Calu3 (cell line): ENCODE measurements around the gene TRIM10. TPM values are rescaled to one million over a fixed set of nuclear protein-coding genes. Genes with fewer than 3 reads are reported as not detected.

ENCODE experiments used
- BruUV-seq: library from RNA; stranded (reverse); fragments of 400-500 nt; replicated peaks from 2 replicates; lab custom pipeline; 2021; lab: Mats Ljungman, UMichigan
- CTCF ChIA-PET: fragments of 300-600 bp; sonication (Branson Sonifier 250); formaldehyde crosslinking; loops from one replicate; lab custom pipeline; 2022; ENCODE audit warnings: antibody characterized with exemption; lab: Charles Lee
- DNase-seq: peaks from one replicate; pipeline ENCODE4 v3.0.0; 2022
- H3K27ac Mint-ChIP-seq: one replicate; pipeline ENCODE4 v1.8.0; 2022; ENCODE audit warnings: mixed read lengths; ENCODE audit not compliant: unreplicated experiment
- H3K27me3 Mint-ChIP-seq: one replicate; pipeline ENCODE4 v1.8.0; 2022; ENCODE audit warnings: mixed read lengths; ENCODE audit not compliant: unreplicated experiment
- H3K36me3 Mint-ChIP-seq: one replicate; pipeline ENCODE4 v1.8.0; 2022; ENCODE audit warnings: mild to moderate bottlenecking, moderate library complexity, mixed read lengths; ENCODE audit not compliant: insufficient read depth, unreplicated experiment
- H3K4me1 Mint-ChIP-seq: one replicate; pipeline ENCODE4 v1.8.0; 2022; ENCODE audit warnings: mild to moderate bottlenecking, low read depth, mixed read lengths; ENCODE audit not compliant: unreplicated experiment
- H3K4me3 Mint-ChIP-seq: one replicate; pipeline ENCODE4 v1.8.0; 2022; ENCODE audit warnings: mild to moderate bottlenecking, low read depth, moderate library complexity, mixed read lengths; ENCODE audit not compliant: unreplicated experiment
- H3K9me3 Mint-ChIP-seq: one replicate; pipeline ENCODE4 v1.8.0; 2022; ENCODE audit warnings: low read depth, mixed read lengths; ENCODE audit not compliant: unreplicated experiment
- CTCF ChIP-seq: fragments of 200-600 bp; IDR thresholded peaks from one replicate; pipeline ENCODE4 v1.8.0; 2022; ENCODE audit warnings: antibody characterized with exemption; ENCODE audit not compliant: unreplicated experiment
- intact Hi-C: fragments of 100-400 bp; cut with micrococcal nuclease; formaldehyde crosslinking; loops from one replicate; pipeline ENCODE4 v1.10.0; 2022; ENCODE audit not compliant: unreplicated experiment
- total RNA-seq: library from RNA; stranded (reverse); gene quantifications from 2 replicates; pipeline ENCODE4 v1.2.3, GENCODE V29; 2022

Gene TRIM10
- total RNA-seq, 1 experiment from 2014 or later: 1.8 TPM

DNA sequence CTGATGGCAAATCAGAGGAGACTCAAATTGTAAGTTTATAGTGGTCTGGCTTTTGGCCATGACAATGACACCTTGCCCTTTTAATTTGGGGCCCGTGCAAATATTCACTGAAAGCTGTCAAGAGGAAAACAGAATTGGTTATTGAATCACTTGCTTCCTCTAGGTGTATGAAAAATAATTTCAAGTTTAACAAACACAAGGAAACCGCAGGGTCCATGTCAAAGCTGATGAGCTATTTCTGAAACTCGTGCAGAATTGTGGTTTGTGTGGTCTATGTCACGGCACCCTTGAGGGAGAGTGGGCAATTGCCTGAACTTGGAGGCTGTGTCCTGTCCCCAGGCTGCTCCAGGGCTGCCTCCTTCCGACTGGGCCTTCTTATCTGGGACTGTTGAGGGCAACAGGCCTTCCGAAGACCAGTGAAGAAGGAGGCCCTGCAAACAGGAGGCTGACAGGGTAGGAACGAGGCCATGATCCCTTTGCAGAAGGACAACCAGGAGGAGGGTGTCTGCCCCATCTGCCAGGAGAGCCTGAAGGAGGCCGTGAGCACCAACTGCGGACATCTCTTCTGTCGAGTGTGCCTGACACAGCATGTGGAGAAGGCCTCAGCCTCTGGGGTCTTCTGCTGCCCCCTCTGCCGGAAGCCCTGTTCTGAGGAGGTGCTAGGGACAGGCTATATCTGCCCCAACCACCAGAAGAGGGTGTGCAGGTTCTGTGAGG lies 24.3 kb downstream of the TRIM10 start:
- Mint-ChIP-seq H3K27ac (no peak overlapping the region), H3K4me1 (peaks cover 21% of the 10 kb centered on the region), H3K36me3 (no peaks in the 10 kb centered on the region), H3K4me3 (no peak overlapping the region), H3K27me3 (no peaks in the 10 kb centered on the region), H3K9me3 (no peaks in the 10 kb centered on the region)
- no peak for TF ChIP-seq CTCF
- intact Hi-C loops: no loop called here
- CTCF ChIA-PET: interaction anchor here (1.8 kb wide), 1 partner anchor 18 kb away, joined by 6 read pairs; no protein-coding TSS in a partner anchor
- BruUV-seq: no TSS peak
- DNase-seq: no peak

DNA sequence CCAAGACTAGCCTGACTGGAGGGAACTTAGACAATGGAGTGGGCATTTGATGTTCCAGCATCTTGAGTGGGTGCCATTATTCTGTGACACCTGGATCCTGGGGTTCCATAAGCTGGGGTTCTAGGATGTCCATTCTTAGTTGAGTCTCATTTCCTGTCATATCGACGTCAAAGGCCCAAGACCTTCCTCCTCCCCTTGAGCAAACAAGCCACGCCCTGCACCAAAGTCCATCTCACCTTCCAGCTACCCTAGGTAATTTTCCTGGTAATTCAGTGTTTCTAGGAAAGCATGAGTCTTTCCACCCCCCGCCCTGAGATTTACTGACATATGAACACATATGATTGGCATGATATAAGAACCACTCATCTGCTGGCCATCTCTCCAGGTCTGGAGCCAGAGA lies 25.3 kb downstream of the TRIM10 start, which contains the start of gene TRIM40:
Gene TRIM40 (plus strand): TSS at position 384 of the 400 bp plus-strand sequence. CDS start 897 bp downstream, outside the sequence.
- no peaks in the 10 kb centered on the region for H3K27me3 Mint-ChIP-seq
- peak; percentile 53 for DNase-seq

DNA sequence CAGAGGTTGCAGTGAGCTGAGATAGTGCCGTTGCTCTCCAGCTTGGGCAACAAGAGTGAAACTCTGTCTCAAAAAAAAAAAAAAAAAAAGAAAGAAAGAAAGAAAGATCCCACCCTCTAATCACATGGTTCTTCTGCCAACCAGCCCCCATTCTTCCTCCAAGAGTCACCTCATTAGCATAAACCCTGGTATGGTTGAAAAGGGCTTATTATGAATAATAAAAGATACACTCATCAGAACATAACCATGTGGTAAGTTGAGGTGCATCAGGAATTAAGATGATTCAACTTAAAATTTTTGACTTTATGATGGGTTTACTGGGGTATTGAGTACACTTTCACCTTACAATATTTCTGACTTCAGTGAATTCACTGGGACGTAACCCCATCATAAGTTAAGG lies 25.9 kb downstream of the TRIM10 start:
- CTCF ChIA-PET: interaction anchor here (1.0 to 1.8 kb wide), 3 partner anchors 20 to 75 kb away, joined by 3 to 6 read pairs (median 3); partner anchors contain the start of gene POLR1H
- no peaks in the 10 kb centered on the region for H3K9me3 Mint-ChIP-seq
- no peak overlapping the region for H3K4me3 Mint-ChIP-seq
- BruUV-seq: no TSS peak
- TF ChIP-seq CTCF: no peak
- peaks cover 37% of the 10 kb centered on the region for H3K4me1 Mint-ChIP-seq
- H3K27me3 Mint-ChIP-seq: no peaks in the 10 kb centered on the region
- no peak overlapping the region for H3K27ac Mint-ChIP-seq
- no peak for DNase-seq
- H3K36me3 Mint-ChIP-seq: peaks cover under 1% of the 10 kb centered on the region
- intact Hi-C loops: no loop called here

More for the DNA sequence above, 25.3 kb downstream of the TRIM10 start, which contains the start of gene TRIM40:
- intact Hi-C loops: no loop called here
- Mint-ChIP-seq H3K27ac (peak within 1 kb of the TSS; percentile 69), H3K9me3 (no peaks in the 10 kb centered on the region), H3K4me1 (peaks cover 31% of the 10 kb centered on the region), H3K4me3 (no peak within 1 kb of the TSS), H3K36me3 (no peaks in the 10 kb centered on the region)
- CTCF ChIA-PET: interaction anchor here (1.0 to 1.8 kb wide), 3 partner anchors 19 to 75 kb away, joined by 3 to 6 read pairs (median 3); partner anchors contain the start of gene POLR1H
- BruUV-seq: no TSS peak
- TF ChIP-seq CTCF: no peak

DNA sequence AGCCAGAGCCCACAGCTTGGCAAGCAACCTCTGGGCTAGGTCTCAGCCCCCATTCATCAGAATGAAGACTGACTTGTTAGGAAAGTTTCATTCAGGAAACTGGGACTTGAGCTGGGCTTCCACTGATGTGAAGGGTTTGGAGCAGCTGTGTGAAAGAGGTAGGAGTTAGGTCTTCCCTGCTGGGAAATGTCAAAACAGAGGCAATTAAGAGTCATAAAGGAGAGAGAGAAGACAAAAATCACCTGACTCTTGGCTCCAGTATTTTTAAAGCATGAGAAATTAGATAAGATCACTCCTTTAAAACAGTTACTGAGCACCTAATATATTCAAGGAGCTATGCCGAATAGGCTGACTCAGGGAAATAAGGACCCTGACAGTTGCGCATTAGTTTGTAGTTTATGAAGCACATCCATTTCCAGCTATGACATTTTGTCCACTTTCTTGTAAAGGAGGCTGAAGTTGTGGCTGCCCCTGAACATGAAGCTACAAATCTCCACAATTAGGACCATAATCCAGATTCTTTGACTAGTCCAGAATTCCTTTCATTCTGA lies 29.0 kb downstream of the TRIM10 start:
- no peak for DNase-seq
- H3K27ac Mint-ChIP-seq: no peak overlapping the region
- H3K4me3 Mint-ChIP-seq: no peak overlapping the region
- TF ChIP-seq CTCF: no peak
- intact Hi-C loops: loop anchor here (1.0 to 2.0 kb wide), 3 partner anchors 19 to 39 kb away; partner anchors contain the start of gene TRIM31
- H3K4me1 Mint-ChIP-seq: peaks cover 49% of the 10 kb centered on the region
- H3K9me3 Mint-ChIP-seq: no peaks in the 10 kb centered on the region
- BruUV-seq: no TSS peak
- CTCF ChIA-PET: interaction anchor here (0.6 to 5.6 kb wide), 8 partner anchors 12 to 504 kb away, joined by 3 to 168 read pairs (median 3); partner anchors contain the start of genes POLR1H and TRIM31
- H3K27me3 Mint-ChIP-seq: no peaks in the 10 kb centered on the region
- H3K36me3 Mint-ChIP-seq: peaks cover 7% of the 10 kb centered on the region
